Upper lobe of left lung (tissue), 4 donors: ENCODE measurements around the gene SIM2.

Experiments
- CTCF ChIP-seq, 6 experiments: fragments of 450-650 bp in 4 of 6; fragments of 200-600 bp in 2 of 6; sonication (generic) in 2 of 6; IDR thresholded peaks; one replicate each; pipeline ENCODE4 v1.5.1; 2016 to 2019; ENCODE audit warnings: antibody characterized with exemption in 6 of 6
- EP300 ChIP-seq, 4 donors: sonication (generic); formaldehyde crosslinking; IDR thresholded peaks; one replicate each; pipeline ENCODE4 v1.5.1; 2017; ENCODE audit warnings: antibody characterized with exemption in 4 of 4, control low read depth in 2 of 4
- POLR2A ChIP-seq, 4 donors: fragments of 450-650 bp; IDR thresholded peaks; one replicate each; pipeline ENCODE4 v1.5.1; 2016 to 2017; ENCODE audit warnings: antibody characterized with exemption in 4 of 4, mild to moderate bottlenecking in 2 of 4
- POLR2AphosphoS5 ChIP-seq, 2 donors: sonication (generic); formaldehyde crosslinking; IDR thresholded peaks; one replicate each; pipeline ENCODE4 v1.5.1; 2017; ENCODE audit warnings: antibody characterized with exemption in 2 of 2

GRCh38 chr21:36751383-36751782, 52.5 kb downstream of the SIM2 start:
- no peak for TF ChIP-seq CTCF (IDR thresholded peaks at IDR 0.05)
- TF ChIP-seq EP300 (IDR thresholded peaks at IDR 0.05), result no peak
- TF ChIP-seq POLR2A (IDR thresholded peaks at IDR 0.05), result no peak
- no peak for TF ChIP-seq POLR2AphosphoS5 (IDR thresholded peaks at IDR 0.05)
